B cell (primary cell): ENCODE results near the gene PIK3CA. TPM values are rescaled to one million over a fixed set of nuclear protein-coding genes. Genes with fewer than 3 reads are reported as not detected.

Experiments used
- ATAC-seq: fragments of 200-7000 bp; cut with Tn5 transposase; one replicate; pipeline ENCODE4 v1.10.0; 2021; ENCODE audit warnings: low read depth, mild to moderate bottlenecking, moderate number of reproducible peaks, moderate library complexity
- CTCF ChIA-PET: fragments of 350-600 bp; sonication (Branson Sonifier 250); formaldehyde crosslinking; loops from one replicate; lab custom pipeline; 2021; ENCODE audit warnings: antibody characterized with exemption, inconsistent platforms; lab: Charles Lee
- POLR2A ChIA-PET: fragments of 350-600 bp; sonication (Branson Sonifier 250); formaldehyde crosslinking; loops from one replicate; lab custom pipeline; 2021; ENCODE audit warnings: antibody characterized with exemption; lab: Charles Lee
- DNase-seq: peaks from one replicate; pipeline ENCODE4 v3.0.0; 2013
- H2AFZ ChIP-seq: 2 replicates; pipeline ENCODE4 v1.6.1; 2012; ENCODE audit warnings: mild to moderate bottlenecking, low read depth, low read length; ENCODE audit not compliant: insufficient read depth, poor library complexity, severe bottlenecking
- H3K27ac ChIP-seq, 2 donors: 1 replicate in 1 of 2; 2 replicates in 1 of 2; pipeline ENCODE4 v1.5.1; 2012 to 2013; ENCODE audit warnings: low read length in 2 of 2, mild to moderate bottlenecking in 2 of 2, moderate library complexity in 1 of 2
- H3K27me3 ChIP-seq, 4 experiments: fragments of 200-600 bp in 1 of 4; sonication (generic) in 1 of 4; replicated peaks in 1 of 4; 1 replicate in 2 of 4; 2 replicates in 2 of 4; pipeline versions ENCODE4 v1.6.1 to v1.7.0; 2013 to 2016; ENCODE audit warnings: low read length in 3 of 4, mild to moderate bottlenecking in 2 of 4, mixed read lengths in 1 of 4, moderate library complexity in 1 of 4; ENCODE audit not compliant: insufficient read depth in 4 of 4, control insufficient read depth in 3 of 4; ENCODE audit errors: control extremely low read depth in 1 of 4
- H3K36me3 ChIP-seq, 2 experiments: replicated peaks in 1 of 2; 1 replicate in 1 of 2; 2 replicates in 1 of 2; pipeline versions ENCODE4 v1.6.1 to v1.7.1; 2013; ENCODE audit warnings: low read length in 1 of 2; ENCODE audit not compliant: insufficient read depth in 2 of 2, control insufficient read depth in 1 of 2; ENCODE audit errors: control extremely low read depth in 1 of 2, extremely low read depth in 1 of 2
- H3K4me1 ChIP-seq, 2 donors: fragments of 200-600 bp in 1 of 2; sonication (generic) in 1 of 2; 1 replicate in 1 of 2; 2 replicates in 1 of 2; pipeline versions ENCODE4 v1.5.1 to v1.6.1; 2013 to 2017; ENCODE audit warnings: low read length in 2 of 2; ENCODE audit not compliant: control insufficient read depth in 2 of 2, insufficient read depth in 2 of 2
- H3K4me2 ChIP-seq: replicated peaks from 2 replicates; pipeline ENCODE3; 2012; ENCODE audit warnings: mild to moderate bottlenecking, low read depth, low read length; ENCODE audit not compliant: poor library complexity, severe bottlenecking
- H3K4me3 ChIP-seq, 5 experiments: fragments of 200-600 bp in 1 of 5; sonication (generic) in 1 of 5; 1 replicate in 3 of 5; 2 replicates in 2 of 5; pipeline versions ENCODE4 v1.5.1 to v1.7.0; 2011 to 2016; ENCODE audit warnings: low read length in 4 of 5, mild to moderate bottlenecking in 4 of 5, low read depth in 2 of 5, control low read depth in 1 of 5, moderate library complexity in 1 of 5; ENCODE audit not compliant: insufficient read depth in 1 of 5; ENCODE audit errors: control extremely low read depth in 1 of 5, extremely low read depth in 1 of 5
- H3K79me2 ChIP-seq: fragments of 200-600 bp; sonication (generic); one replicate; pipeline ENCODE4 v1.6.0; 2016; ENCODE audit warnings: low read length; ENCODE audit not compliant: control insufficient read depth, insufficient read depth
- H3K9ac ChIP-seq: fragments of 200-600 bp; sonication (generic); 2 replicates; pipeline ENCODE4 v1.6.1; 2017; ENCODE audit warnings: mild to moderate bottlenecking, low read length, moderate library complexity
- H3K9me3 ChIP-seq, 3 donors: one replicate each; pipeline versions ENCODE4 v1.6.1 to v1.7.1; 2013; ENCODE audit warnings: low read length in 2 of 3; ENCODE audit not compliant: control insufficient read depth in 2 of 3, insufficient read depth in 1 of 3; ENCODE audit errors: control extremely low read depth in 1 of 3
- H4K20me1 ChIP-seq: 2 replicates; pipeline ENCODE4 v1.6.0; 2012; ENCODE audit warnings: mild to moderate bottlenecking, low read length; ENCODE audit not compliant: insufficient read depth, control insufficient read depth, poor library complexity, severe bottlenecking
- H3K27ac Mint-ChIP-seq: one replicate; pipeline ENCODE4 v1.8.0; 2021; ENCODE audit warnings: mixed read lengths
- H3K27me3 Mint-ChIP-seq: one replicate; pipeline ENCODE4 v1.8.0; 2021; ENCODE audit warnings: mixed read lengths
- H3K4me1 Mint-ChIP-seq: one replicate; pipeline ENCODE4 v1.8.0; 2021; ENCODE audit warnings: mixed read lengths
- H3K4me3 Mint-ChIP-seq: one replicate; pipeline ENCODE4 v1.8.0; 2021; ENCODE audit warnings: mixed read lengths
- H3K9me3 Mint-ChIP-seq: one replicate; pipeline ENCODE4 v1.8.0; 2022; ENCODE audit warnings: mixed read lengths; ENCODE audit not compliant: insufficient read depth
- CTCF ChIP-seq: fragments of 200-600 bp; IDR thresholded peaks from one replicate; pipeline ENCODE4 v1.8.0; 2022; ENCODE audit warnings: antibody characterized with exemption, mild to moderate bottlenecking
- EZH2 ChIP-seq: IDR thresholded peaks from 2 replicates; pipeline ENCODE4 v1.6.1; 2012; ENCODE audit warnings: borderline replicate concordance, low read depth, mild to moderate bottlenecking, moderate library complexity, low read length; ENCODE audit not compliant: insufficient read depth, poor library complexity, severe bottlenecking
- WGBS: methylation state at CpG from one replicate; pipeline ENCODE4 v1.1.5; 2013; ENCODE audit warnings: missing lambda C conversion rate; ENCODE audit not compliant: insufficient coverage; 5-methylcytosine and 5-hydroxymethylcytosine counted together
- intact Hi-C: fragments of 100-400 bp; cut with micrococcal nuclease; formaldehyde crosslinking; loops from one replicate; pipeline ENCODE4 v1.10.0; 2022
- polyA plus RNA-seq: library from polyadenylated mRNA; depleted of rRNA; stranded (reverse); fragments of >200 nt; gene quantifications from 2 replicates; pipeline ENCODE4 v1.2.3, GENCODE V29; 2012
- total RNA-seq, 2 donors: library from RNA; stranded (reverse); fragments of 120-200 nt in 1 of 2; gene quantifications; 1 replicate in 1 of 2; 2 replicates in 1 of 2; pipeline versions ENCODE4 v1.2.3 to v1.2.4, GENCODE V29; 2013 to 2022

Gene PIK3CA
- total and polyA plus RNA-seq, 2 donors (not counting 1 experiment from before 2014, with no cell fraction given): 6.4 to 61.8 TPM

DNA sequence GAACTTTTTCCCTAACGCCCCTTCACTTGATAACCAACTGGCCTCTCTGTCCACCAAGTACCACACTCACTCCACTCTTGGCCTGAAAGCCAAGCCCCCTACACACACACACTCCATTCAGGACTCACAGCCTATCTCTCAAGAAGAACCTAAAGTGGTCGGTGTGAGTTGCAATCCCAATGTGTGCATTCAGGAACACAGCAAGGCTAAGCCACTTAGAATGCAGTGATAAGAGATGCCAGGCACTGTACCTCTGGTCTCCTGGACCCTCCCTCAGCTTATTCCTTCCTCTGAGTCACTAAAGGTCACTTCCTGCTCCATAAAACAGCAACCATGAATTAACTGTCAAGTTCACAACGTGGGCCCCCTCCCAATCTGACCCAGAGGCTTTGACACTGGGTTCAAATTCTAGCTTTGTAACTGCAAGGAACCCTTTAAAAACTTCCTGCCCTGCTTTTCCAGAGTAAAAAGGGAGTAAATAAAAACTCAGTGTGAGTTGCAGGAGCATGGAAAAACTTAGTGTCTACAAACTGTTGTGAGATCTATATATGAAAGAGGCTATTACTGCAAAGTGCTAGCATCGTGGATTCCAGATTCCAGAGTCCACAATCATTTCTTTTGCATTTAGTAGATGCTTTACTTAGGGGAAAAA, 120.4 kb downstream of the PIK3CA start:
- H3K4me2 ChIP-seq: no peak overlapping the region
- H3K4me1 ChIP-seq: peaks cover 26 to 29% of the 10 kb centered on the region in 2 donors
- WGBS: 67% methylated on average over 3 of the region's 4 CpGs
- H3K9me3 ChIP-seq: peaks cover 0 to 3% (median 0%) of the 10 kb centered on the region in 3 donors
- ATAC-seq: no peak
- no peaks in the 10 kb centered on the region for H4K20me1 ChIP-seq
- H3K79me2 ChIP-seq: no peaks in the 10 kb centered on the region
- Mint-ChIP-seq H3K9me3 (no peaks in the 10 kb centered on the region), H3K4me3 (peak overlapping the region; percentile 42), H3K4me1 (peaks cover 48% of the 10 kb centered on the region), H3K27me3 (no peaks in the 10 kb centered on the region), H3K27ac (peak overlapping the region; percentile 11)
- TF ChIP-seq CTCF (no peak), EZH2 (no peak)
- H3K27me3 ChIP-seq: no peaks in the 10 kb centered on the region
- no peak overlapping the region for H3K27ac ChIP-seq
- no peak for DNase-seq
- no peak overlapping the region for H3K4me3 ChIP-seq
- H3K36me3 ChIP-seq: no peaks in the 10 kb centered on the region
- H2AFZ ChIP-seq: peak overlapping the region; percentile 11
- POLR2A ChIA-PET: no interaction called here
- no peak overlapping the region for H3K9ac ChIP-seq
- CTCF ChIA-PET: no interaction called here
- intact Hi-C loops: loop anchor here (5.0 to 10.0 kb wide), 3 partner anchors 39 to 251 kb away; no protein-coding TSS in a partner anchor

DNA sequence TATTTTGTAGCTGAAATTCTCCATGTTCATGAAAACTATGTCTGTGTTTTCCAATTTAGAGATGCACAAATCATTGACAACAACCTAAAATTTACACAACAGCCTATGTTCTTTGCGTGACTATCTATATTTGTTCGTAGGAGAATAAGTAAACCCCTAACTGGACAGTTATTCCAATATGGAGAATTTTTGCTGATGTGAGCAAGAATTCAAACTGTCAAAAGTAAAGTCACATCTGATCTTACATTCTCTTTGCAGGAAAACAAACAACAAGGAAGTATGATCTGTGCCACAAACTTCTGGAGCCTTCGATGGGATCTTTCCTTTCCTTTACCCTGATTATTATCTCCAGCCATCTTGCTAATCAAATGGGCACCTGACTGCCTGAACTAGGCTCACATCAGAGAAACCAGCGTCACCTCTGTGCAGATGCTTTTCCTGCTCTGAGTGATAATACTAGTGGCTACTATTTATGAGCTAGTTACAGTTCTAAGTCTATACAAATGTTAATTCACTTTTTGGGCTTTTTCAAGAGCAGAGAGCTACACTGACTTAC, 121.1 kb downstream of the PIK3CA start:
- no peak for ATAC-seq
- POLR2A ChIA-PET: no interaction called here
- intact Hi-C loops: loop anchor here (5.0 to 10.0 kb wide), 3 partner anchors 38 to 252 kb away; no protein-coding TSS in a partner anchor
- no peak overlapping the region for H2AFZ ChIP-seq
- no peak overlapping the region for H3K27ac Mint-ChIP-seq
- H4K20me1 ChIP-seq: no peaks in the 10 kb centered on the region
- H3K79me2 ChIP-seq: no peaks in the 10 kb centered on the region
- no peak overlapping the region for H3K27ac ChIP-seq
- H3K9me3 ChIP-seq: peaks cover 0 to 3% (median 0%) of the 10 kb centered on the region in 3 donors
- H3K4me3 ChIP-seq: no peak overlapping the region
- DNase-seq: no peak
- H3K4me2 ChIP-seq: no peak overlapping the region
- no peaks in the 10 kb centered on the region for H3K27me3 ChIP-seq
- WGBS: no CpG with 5 or more reads among the region's 4 CpGs
- no peak for TF ChIP-seq CTCF
- no peak for TF ChIP-seq EZH2
- no peak overlapping the region for H3K9ac ChIP-seq
- CTCF ChIA-PET: interaction anchor here (0.8 kb wide), 1 partner anchor 11 kb away, joined by 3 read pairs; no protein-coding TSS in a partner anchor
- no peak overlapping the region for H3K4me3 Mint-ChIP-seq
- H3K9me3 Mint-ChIP-seq: no peaks in the 10 kb centered on the region
- H3K27me3 Mint-ChIP-seq: no peaks in the 10 kb centered on the region
- no peaks in the 10 kb centered on the region for H3K36me3 ChIP-seq
- H3K4me1 Mint-ChIP-seq: peaks cover 46% of the 10 kb centered on the region
- H3K4me1 ChIP-seq: peaks cover 26 to 29% of the 10 kb centered on the region in 2 donors
